ENCODE results near the gene THSD4. TPM values are rescaled to one million over a fixed set of nuclear protein-coding genes. Genes with fewer than 3 reads are reported as not detected.

Gene THSD4
- total RNA-seq, 1 donor from 2014 or later: 73.5 TPM

DNA sequence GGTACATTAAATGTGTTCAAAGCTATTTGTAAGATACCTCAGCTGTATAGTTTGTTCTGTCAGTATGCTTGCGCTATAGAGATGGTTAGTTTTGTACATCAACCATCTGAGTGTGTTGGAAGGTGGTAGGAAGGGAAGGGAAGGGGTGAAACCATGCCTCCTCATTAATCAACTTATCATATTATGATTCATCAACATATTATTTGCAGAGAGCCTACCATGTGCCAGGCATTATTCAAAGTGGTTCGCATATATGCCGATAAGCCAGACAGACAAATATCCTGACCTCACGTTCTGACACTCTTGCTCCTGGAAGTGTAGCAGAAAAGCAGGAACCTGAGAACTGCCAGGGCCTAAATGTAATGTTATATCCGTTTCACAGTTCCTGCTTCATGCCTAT lies 447.0 kb downstream of the THSD4 start:
- no peak for TF ChIP-seq CTCF (conservative IDR thresholded peaks at IDR 0.05; ENCODE audit: low read depth, low read length)
- no peak for DNase-seq (ENCODE audit: low read depth)
- H3K4me3 ChIP-seq (ENCODE audit: low read depth, low read length): no peak overlapping the region

GRCh38 chr15:71564217-71564616 lies 448.9 kb downstream of the THSD4 start:
- TF ChIP-seq CTCF (conservative IDR thresholded peaks at IDR 0.05; ENCODE audit: low read depth, low read length): no peak
- DNase-seq (ENCODE audit: low read depth): no peak
- H3K4me3 ChIP-seq (ENCODE audit: low read depth, low read length): no peak overlapping the region

GRCh38 chr15:71565006-71565405 lies 449.7 kb downstream of the THSD4 start:
- DNase-seq (ENCODE audit: low read depth): no peak
- TF ChIP-seq CTCF (conservative IDR thresholded peaks at IDR 0.05; ENCODE audit: low read depth, low read length): no peak
- H3K4me3 ChIP-seq (ENCODE audit: low read depth, low read length): no peak overlapping the region

- TF ChIP-seq CTCF (conservative IDR thresholded peaks at IDR 0.05; ENCODE audit: low read depth, low read length): no peak
- DNase-seq (ENCODE audit: low read depth): no peak
- H3K4me3 ChIP-seq (ENCODE audit: low read depth, low read length): no peak overlapping the region
These were observed 450.4 kb downstream of the THSD4 start for GRCh38 chr15:71565631-71566160.

DNA sequence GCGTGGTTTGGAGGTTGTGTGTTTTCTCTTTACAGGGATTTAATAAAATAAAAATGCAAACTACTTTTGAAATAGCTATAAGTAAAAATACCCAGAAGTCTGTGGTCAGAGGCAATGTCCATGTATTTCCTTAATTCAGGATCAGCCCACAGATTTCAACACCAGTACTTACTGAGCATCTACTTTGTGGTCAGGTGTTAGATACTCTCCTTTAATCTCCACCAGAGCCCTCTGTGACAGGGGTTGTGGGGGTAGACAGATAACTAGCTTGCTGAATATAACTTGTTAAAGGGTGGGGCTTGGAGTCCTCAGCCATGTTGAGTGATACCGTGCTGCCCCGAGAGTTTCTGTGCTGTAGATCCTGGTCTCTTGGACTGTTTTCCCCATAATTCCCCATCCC lies 451.0 kb downstream of the THSD4 start:
- no peak for TF ChIP-seq CTCF (conservative IDR thresholded peaks at IDR 0.05; ENCODE audit: low read depth, low read length)

DNA sequence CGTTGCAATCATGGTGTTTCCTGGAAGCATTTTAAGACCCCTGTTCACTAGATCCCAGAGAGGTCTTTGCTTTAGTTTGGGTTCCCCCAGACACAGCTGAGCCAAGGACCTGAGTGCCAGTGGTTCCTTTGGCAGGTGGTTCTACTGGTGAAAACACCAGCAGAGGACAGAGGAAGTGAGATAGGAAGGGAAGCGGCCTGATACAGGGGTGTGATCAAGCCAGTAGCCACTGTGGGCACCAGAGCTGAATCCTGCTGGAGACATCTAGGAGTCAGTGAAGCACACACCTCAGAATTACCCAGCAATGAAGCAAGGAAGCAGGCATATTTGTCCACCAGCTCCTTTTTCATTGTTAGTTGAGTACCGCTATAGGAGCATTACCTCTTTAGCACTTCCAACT lies 451.9 kb downstream of the THSD4 start:
- TF ChIP-seq CTCF (conservative IDR thresholded peaks at IDR 0.05; ENCODE audit: low read depth, low read length): no peak
- DNase-seq (ENCODE audit: low read depth): no peak
- H3K4me3 ChIP-seq (ENCODE audit: low read depth, low read length): no peak overlapping the region

More for the DNA sequence above, 451.0 kb downstream of the THSD4 start:
- DNase-seq (ENCODE audit: low read depth): no peak
- H3K4me3 ChIP-seq (ENCODE audit: low read depth, low read length): no peak overlapping the region

DNA sequence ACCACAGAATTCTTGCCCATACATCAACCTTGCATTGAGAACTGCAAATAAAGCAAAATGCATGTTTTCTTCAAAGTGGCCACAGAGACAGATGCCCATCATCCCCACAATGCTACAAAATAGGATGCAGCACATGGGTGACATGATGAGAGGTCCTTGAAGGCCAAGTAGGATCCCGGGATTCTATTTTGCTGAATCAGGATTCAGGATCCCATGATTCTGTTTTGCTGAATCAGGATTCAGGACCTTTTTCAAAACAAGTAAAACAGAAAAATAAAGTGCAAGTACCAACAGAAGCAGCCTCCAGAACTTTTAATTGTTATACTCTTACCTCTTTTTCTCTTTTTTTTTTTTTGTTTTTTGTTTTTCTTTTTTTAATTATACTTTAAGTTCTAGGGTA lies 453.0 kb downstream of the THSD4 start:
- H3K4me3 ChIP-seq (ENCODE audit: low read depth, low read length): no peak overlapping the region
- TF ChIP-seq CTCF (conservative IDR thresholded peaks at IDR 0.05; ENCODE audit: low read depth, low read length): no peak
- DNase-seq (ENCODE audit: low read depth): no peak

Measured in epithelial cell of proximal tubule (primary cell).